Karpas-422 (cell line): Measurements from ENCODE around the gene SEMA5A. TPM values are rescaled to one million over a fixed set of nuclear protein-coding genes. Genes with fewer than 3 reads are reported as not detected.

Experiments used
- DNase-seq: peaks from one replicate; pipeline ENCODE4 v3.0.0-alpha.2; 2015
- H2AFZ ChIP-seq: fragments of 200-600 bp; sonication (generic); 2 replicates; pipeline ENCODE4 v1.6.1; 2014; ENCODE audit warnings: antibody characterized with exemption, low read length, mixed read lengths
- H3K27ac ChIP-seq: fragments of 200-600 bp; sonication (generic); 2 replicates; pipeline ENCODE4 v1.5.1; 2014; ENCODE audit warnings: mild to moderate bottlenecking, low read length, moderate library complexity
- H3K27me3 ChIP-seq: fragments of 200-600 bp; sonication (generic); 2 replicates; pipeline ENCODE4 v1.6.1; 2014; ENCODE audit warnings: low read length, mixed read lengths
- H3K36me3 ChIP-seq: fragments of 200-600 bp; sonication (generic); 2 replicates; pipeline ENCODE4 v1.6.1; 2014; ENCODE audit warnings: low read length, mixed read lengths; ENCODE audit not compliant: insufficient read depth
- H3K4me1 ChIP-seq: fragments of 200-600 bp; sonication (generic); 2 replicates; pipeline ENCODE4 v1.6.1; 2014; ENCODE audit warnings: mild to moderate bottlenecking, low read length, mixed read lengths
- H3K4me2 ChIP-seq: fragments of 200-600 bp; sonication (generic); 2 replicates; pipeline ENCODE4 v1.6.1; 2014; ENCODE audit warnings: low read length, low read depth, mild to moderate bottlenecking; ENCODE audit not compliant: poor library complexity, severe bottlenecking
- H3K4me3 ChIP-seq: fragments of 200-600 bp; sonication (generic); 2 replicates; pipeline ENCODE4 v1.5.1; 2014; ENCODE audit warnings: mild to moderate bottlenecking, antibody characterized with exemption, low read length, mixed read lengths
- H3K79me2 ChIP-seq: fragments of 200-600 bp; sonication (generic); 2 replicates; pipeline ENCODE4 v1.6.1; 2014; ENCODE audit warnings: mild to moderate bottlenecking, low read length, mixed read lengths
- H3K9ac ChIP-seq: fragments of 200-600 bp; sonication (generic); 2 replicates; pipeline ENCODE4 v1.6.0; 2014; ENCODE audit warnings: low read length
- H3K9me2 ChIP-seq: fragments of 200-600 bp; sonication (generic), shearing (Covaris generic); replicated peaks from 2 replicates; pipeline ENCODE4 v1.6.0; 2014; ENCODE audit warnings: mild to moderate bottlenecking, low read length, moderate library complexity; ENCODE audit not compliant: insufficient read depth
- H3K9me3 ChIP-seq: fragments of 300-700, 200-600 bp; sonication (generic); 2 replicates; pipeline ENCODE4 v1.6.1; 2014; ENCODE audit warnings: low read length, mixed read lengths
- H4K20me1 ChIP-seq: fragments of 200-600 bp; sonication (generic); 2 replicates; pipeline ENCODE4 v1.6.1; 2014; ENCODE audit warnings: mild to moderate bottlenecking, antibody characterized with exemption, low read length, low read depth; ENCODE audit not compliant: insufficient read depth
- total RNA-seq: library from RNA; depleted of rRNA; stranded (reverse); fragments of >200 nt; shearing (Covaris generic); gene quantifications from 2 replicates; pipeline ENCODE4 v1.2.3, GENCODE V29; 2014; ENCODE audit warnings: low replicate concordance

The SEMA5A gene
- total RNA-seq, 1 experiment from 2014 or later: not detected

DNA sequence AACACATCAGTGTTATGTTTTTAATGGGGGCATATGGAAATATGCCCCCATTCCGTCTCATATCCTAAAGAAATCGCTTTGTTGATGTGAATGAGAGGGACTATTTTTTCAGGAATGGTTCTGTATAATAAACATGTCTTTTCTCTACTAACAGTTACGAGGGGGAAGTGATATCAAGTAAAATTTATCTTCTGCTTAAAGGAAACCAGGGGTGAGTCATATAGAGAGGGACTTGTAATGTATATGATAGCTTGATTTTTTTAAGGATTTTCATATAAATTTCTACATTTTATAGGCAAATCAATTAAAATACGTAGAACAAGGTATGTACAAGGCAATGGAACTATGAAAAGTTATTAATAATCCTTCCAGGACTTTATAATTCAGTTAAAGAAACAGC lies 207.1 kb downstream of the SEMA5A start:
- H3K36me3 ChIP-seq: no peaks in the 10 kb centered on the region
- H3K9ac ChIP-seq: no peak overlapping the region
- H3K4me1 ChIP-seq: no peaks in the 10 kb centered on the region
- H3K27me3 ChIP-seq: no peaks in the 10 kb centered on the region
- no peak overlapping the region for H3K4me2 ChIP-seq
- H2AFZ ChIP-seq: no peak overlapping the region
- H3K27ac ChIP-seq: no peak overlapping the region
- DNase-seq: no peak
- no peaks in the 10 kb centered on the region; the same call in 1 of the 2 replicates for H3K9me3 ChIP-seq
- H3K9me2 ChIP-seq: no peaks in the 10 kb centered on the region
- no peaks in the 10 kb centered on the region for H3K79me2 ChIP-seq
- no peaks in the 10 kb centered on the region for H4K20me1 ChIP-seq
- no peak overlapping the region for H3K4me3 ChIP-seq

DNA sequence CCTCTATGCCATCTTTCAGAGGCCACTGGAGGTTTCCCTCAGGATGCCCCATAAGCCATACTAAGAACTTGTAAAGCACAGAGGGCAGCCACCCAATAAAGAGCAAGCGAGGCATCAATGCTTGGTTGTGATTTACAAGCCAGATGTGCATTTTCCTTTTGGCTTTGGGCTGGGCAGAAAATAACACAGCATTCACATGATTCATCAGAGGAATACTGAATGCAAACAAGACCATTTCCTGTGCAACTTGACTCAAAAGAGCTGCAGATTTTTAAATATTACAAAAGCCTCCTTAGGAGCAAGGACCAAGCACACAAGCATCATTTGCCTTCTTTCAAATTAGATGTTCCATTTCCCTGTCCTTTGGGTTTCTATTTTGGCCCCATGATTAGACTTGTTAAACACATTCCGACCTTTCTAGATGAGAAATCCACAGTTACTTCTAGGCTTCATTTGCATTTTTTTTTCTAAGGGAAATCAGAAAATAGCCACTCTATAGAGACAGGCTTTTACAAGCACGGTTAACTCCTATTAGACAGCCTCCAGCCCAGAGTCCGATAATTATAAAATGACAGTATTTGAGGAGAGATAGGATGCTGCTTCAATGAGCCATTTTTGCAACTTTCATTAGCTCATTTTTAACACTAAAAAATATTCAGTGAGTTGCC lies 207.8 kb downstream of the SEMA5A start:
- H2AFZ ChIP-seq: no peak overlapping the region
- no peaks in the 10 kb centered on the region for H3K9me2 ChIP-seq
- no peak for DNase-seq
- no peaks in the 10 kb centered on the region for H3K36me3 ChIP-seq
- no peaks in the 10 kb centered on the region for H3K4me1 ChIP-seq
- no peak overlapping the region for H3K4me3 ChIP-seq
- no peaks in the 10 kb centered on the region for H3K27me3 ChIP-seq
- H3K4me2 ChIP-seq: no peak overlapping the region
- H3K79me2 ChIP-seq: no peaks in the 10 kb centered on the region
- no peaks in the 10 kb centered on the region; the same call in 1 of the 2 replicates for H3K9me3 ChIP-seq
- no peak overlapping the region for H3K27ac ChIP-seq
- no peak overlapping the region for H3K9ac ChIP-seq
- no peaks in the 10 kb centered on the region for H4K20me1 ChIP-seq

DNA sequence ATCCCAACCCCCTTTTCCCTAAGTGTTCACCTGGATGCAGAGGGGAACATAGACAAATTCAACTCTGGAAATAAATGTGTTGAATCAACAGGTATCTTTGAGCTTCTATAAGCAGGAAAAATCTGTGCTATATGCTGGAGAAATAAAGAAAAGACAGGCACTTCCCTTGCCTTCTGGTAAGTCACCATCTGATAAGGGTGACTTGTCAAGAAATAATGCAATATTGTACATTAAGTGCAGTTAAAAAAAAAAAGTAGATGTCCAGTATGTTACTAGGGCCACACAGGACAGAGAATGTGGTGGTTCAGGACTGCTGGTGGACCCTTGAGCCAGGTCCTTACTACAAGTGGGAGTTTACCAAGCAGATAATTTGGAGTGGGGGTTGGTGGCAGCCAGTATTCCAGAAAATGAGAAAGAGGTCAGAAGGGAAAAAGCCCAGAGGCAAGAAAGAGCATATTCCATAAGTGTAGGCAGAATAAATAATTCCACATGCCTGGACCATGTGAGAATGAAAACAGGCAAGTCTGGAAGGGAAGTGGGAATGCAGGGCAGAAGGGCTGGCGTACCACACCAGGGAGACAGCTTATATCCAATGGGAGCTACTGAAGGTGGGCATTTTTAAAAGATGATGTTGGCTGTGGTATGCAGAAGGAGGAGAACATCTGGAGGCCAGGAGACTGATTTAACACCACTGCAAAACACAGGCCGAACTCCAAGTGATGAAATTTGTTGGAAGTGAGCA lies 209.9 kb downstream of the SEMA5A start:
- no peaks in the 10 kb centered on the region; the same call in 1 of the 2 replicates for H3K9me3 ChIP-seq
- H3K4me2 ChIP-seq: no peak overlapping the region
- H3K27ac ChIP-seq: no peak overlapping the region
- H3K9me2 ChIP-seq: no peaks in the 10 kb centered on the region
- no peaks in the 10 kb centered on the region for H3K36me3 ChIP-seq
- H3K9ac ChIP-seq: no peak overlapping the region
- no peaks in the 10 kb centered on the region for H3K4me1 ChIP-seq
- no peaks in the 10 kb centered on the region for H4K20me1 ChIP-seq
- no peaks in the 10 kb centered on the region for H3K27me3 ChIP-seq
- no peaks in the 10 kb centered on the region for H3K79me2 ChIP-seq
- H3K4me3 ChIP-seq: no peak overlapping the region
- H2AFZ ChIP-seq: no peak overlapping the region
- no peak for DNase-seq

DNA sequence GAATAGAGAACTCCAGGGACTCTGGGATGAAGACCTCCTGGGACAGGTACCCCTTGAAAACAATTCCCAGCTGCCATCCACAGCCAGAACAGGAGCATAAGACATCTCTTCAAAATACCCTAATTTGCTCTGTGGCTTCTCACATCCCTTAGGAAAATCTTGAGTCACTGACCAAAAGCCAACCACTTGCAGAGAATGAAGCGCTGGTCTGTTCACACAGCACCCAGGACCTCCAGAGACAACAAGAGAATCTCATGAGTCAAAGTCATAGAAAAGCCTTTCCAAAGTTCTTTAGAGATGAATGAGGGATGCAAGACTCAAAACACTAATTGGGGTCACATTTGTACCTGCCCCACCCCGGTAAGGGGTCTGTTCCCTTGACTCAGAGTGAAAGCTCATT lies 210.6 kb downstream of the SEMA5A start:
- H3K27me3 ChIP-seq: no peaks in the 10 kb centered on the region
- no peak for DNase-seq
- H3K9me2 ChIP-seq: no peaks in the 10 kb centered on the region; the same call in 1 of the 2 replicates
- no peak overlapping the region for H2AFZ ChIP-seq
- H3K79me2 ChIP-seq: no peaks in the 10 kb centered on the region
- no peak overlapping the region for H3K9ac ChIP-seq
- no peak overlapping the region for H3K4me3 ChIP-seq
- no peaks in the 10 kb centered on the region; the same call in 1 of the 2 replicates for H3K9me3 ChIP-seq
- no peaks in the 10 kb centered on the region for H4K20me1 ChIP-seq
- no peaks in the 10 kb centered on the region for H3K4me1 ChIP-seq
- no peak overlapping the region for H3K4me2 ChIP-seq
- H3K36me3 ChIP-seq: no peaks in the 10 kb centered on the region
- H3K27ac ChIP-seq: no peak overlapping the region

DNA sequence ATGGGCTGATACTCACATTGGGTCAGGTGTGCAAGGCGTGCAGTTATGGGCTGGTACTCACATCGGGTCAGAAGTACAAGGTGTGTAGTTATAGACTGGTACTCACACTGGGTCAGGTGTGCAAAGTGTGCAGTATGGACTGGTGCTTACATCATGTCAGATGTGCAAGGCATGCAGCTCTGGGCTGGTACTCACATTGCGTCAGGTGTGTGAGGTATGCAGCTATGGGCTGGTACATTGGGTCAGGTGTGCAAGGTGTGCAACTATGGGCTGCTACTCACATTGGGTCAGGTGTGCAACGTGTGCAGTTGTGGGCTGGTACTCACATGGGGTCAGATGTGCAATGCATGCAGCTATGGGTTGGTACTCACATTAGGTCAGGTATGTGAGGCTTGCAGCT lies 213.8 kb downstream of the SEMA5A start:
- Histone ChIP-seq H3K4me3 (no peak overlapping the region), H3K4me1 (no peaks in the 10 kb centered on the region), H2AFZ (no peak overlapping the region), H3K36me3 (no peaks in the 10 kb centered on the region), H3K9me2 (no peaks in the 10 kb centered on the region; the same call in 1 of the 2 replicates), H3K4me2 (no peak overlapping the region), H3K79me2 (no peaks in the 10 kb centered on the region), H3K27me3 (no peaks in the 10 kb centered on the region), H4K20me1 (no peaks in the 10 kb centered on the region), H3K9me3 (peaks cover 2% of the 10 kb centered on the region; the same call in 1 of the 2 replicates), H3K27ac (no peak overlapping the region), H3K9ac (no peak overlapping the region)
- DNase-seq: no peak

DNA sequence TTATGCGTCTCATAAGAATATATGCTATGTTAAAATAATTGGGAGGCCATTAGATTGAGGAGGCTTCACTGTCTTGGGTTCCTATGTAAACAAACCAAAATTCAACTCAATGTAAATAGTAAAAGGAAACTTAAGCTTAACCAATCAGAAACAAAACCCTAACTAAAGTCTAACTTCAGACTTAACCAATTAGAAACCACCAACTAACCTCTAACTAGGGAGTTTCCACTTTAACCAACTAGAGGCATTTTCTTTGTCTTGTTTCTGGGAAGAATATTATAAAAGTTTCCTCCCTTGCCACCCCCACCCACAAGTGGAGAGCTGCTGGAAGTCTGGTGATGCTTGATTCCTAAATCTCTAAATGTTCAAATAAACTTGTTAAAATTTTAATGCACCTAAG lies 214.5 kb downstream of the SEMA5A start:
- Histone ChIP-seq H2AFZ (no peak overlapping the region), H3K27me3 (no peaks in the 10 kb centered on the region), H3K9me2 (no peaks in the 10 kb centered on the region; the same call in 1 of the 2 replicates), H3K4me1 (no peaks in the 10 kb centered on the region), H4K20me1 (no peaks in the 10 kb centered on the region), H3K9me3 (peaks cover 2% of the 10 kb centered on the region; the same call in 1 of the 2 replicates), H3K9ac (no peak overlapping the region), H3K27ac (no peak overlapping the region), H3K4me2 (no peak overlapping the region), H3K79me2 (no peaks in the 10 kb centered on the region), H3K36me3 (no peaks in the 10 kb centered on the region), H3K4me3 (no peak overlapping the region)
- no peak for DNase-seq

DNA sequence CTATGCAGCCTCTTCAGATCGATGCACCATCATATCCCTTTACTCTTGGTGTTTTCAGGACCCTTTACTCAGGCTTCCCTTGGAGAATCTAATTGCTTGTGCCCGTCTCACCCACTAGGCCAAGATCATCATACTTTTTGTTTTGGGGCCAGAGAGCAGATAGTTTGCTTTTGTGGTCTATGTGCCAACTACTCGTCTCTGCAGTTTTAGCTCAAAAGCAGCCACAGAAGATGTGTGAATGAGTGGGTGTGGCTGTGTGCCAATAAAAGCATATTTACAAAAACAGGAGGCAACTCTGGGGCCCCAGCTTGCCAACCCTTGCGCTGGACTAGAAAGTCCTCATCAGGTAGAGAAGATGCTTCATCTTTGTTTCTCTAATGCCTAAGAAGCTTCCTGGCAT lies 216.8 kb downstream of the SEMA5A start:
- H3K36me3 ChIP-seq: no peaks in the 10 kb centered on the region
- H3K9me3 ChIP-seq: peaks cover 5% of the 10 kb centered on the region
- H3K4me1 ChIP-seq: no peaks in the 10 kb centered on the region
- H3K4me3 ChIP-seq: no peak overlapping the region
- H3K9me2 ChIP-seq: no peaks in the 10 kb centered on the region; the same call in 1 of the 2 replicates
- no peak overlapping the region for H2AFZ ChIP-seq
- no peak overlapping the region for H3K27ac ChIP-seq
- no peak overlapping the region for H3K4me2 ChIP-seq
- H3K79me2 ChIP-seq: no peaks in the 10 kb centered on the region
- no peaks in the 10 kb centered on the region for H3K27me3 ChIP-seq
- H4K20me1 ChIP-seq: no peaks in the 10 kb centered on the region
- DNase-seq: no peak
- H3K9ac ChIP-seq: no peak overlapping the region

DNA sequence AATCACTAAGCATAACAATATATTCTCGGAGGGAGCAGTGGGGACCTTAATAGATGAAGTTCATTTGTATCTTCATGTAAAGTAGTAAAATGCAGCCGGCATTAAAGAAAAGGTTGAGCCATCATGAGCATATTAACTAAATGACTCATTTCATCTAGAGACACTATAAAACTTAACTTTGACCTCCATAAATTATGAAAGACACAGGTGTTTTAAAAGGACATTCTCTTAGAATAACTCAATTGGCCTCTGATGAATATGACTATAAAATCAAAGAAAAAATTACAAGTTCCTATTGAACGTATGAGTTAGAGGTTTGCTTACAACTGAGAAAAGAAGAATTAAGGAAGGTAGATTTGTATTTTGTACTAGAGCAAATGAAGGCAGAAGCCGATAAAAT lies 220.3 kb downstream of the SEMA5A start:
- no peaks in the 10 kb centered on the region; the same call in 1 of the 2 replicates for H3K9me2 ChIP-seq
- no peak overlapping the region for H3K9ac ChIP-seq
- H3K4me3 ChIP-seq: no peak overlapping the region
- H3K9me3 ChIP-seq: peaks cover 6% of the 10 kb centered on the region
- no peak for DNase-seq
- H3K27ac ChIP-seq: no peak overlapping the region
- no peak overlapping the region for H3K4me2 ChIP-seq
- no peaks in the 10 kb centered on the region for H3K79me2 ChIP-seq
- no peaks in the 10 kb centered on the region for H3K36me3 ChIP-seq
- no peaks in the 10 kb centered on the region for H3K27me3 ChIP-seq
- H2AFZ ChIP-seq: no peak overlapping the region
- H3K4me1 ChIP-seq: no peaks in the 10 kb centered on the region
- H4K20me1 ChIP-seq: no peaks in the 10 kb centered on the region
